A673 (cell line): ENCODE results near the gene ATP2B2. TPM values are rescaled to one million over a fixed set of nuclear protein-coding genes. Genes with fewer than 3 reads are reported as not detected.
A peak's percentile ranks its signal among the peaks of the same experiment; 100 is the strongest.

Experiments
- BruUV-seq: library from RNA; stranded (reverse); fragments of 400-500 nt; replicated peaks from 2 replicates; lab custom pipeline; 2021; lab: Mats Ljungman, UMichigan
- CTCF ChIA-PET: fragments of 300-600 bp; sonication (Branson Sonifier 250); formaldehyde crosslinking; loops from one replicate; lab custom pipeline; 2022; ENCODE audit warnings: antibody characterized with exemption; lab: Charles Lee
- POLR2A ChIA-PET: fragments of 300-600 bp; sonication (Branson Sonifier 250); formaldehyde crosslinking; loops from one replicate; lab custom pipeline; 2022; ENCODE audit warnings: antibody characterized with exemption; ENCODE audit not compliant: low non-redundant PET; lab: Charles Lee
- DNase-seq: peaks from one replicate; pipeline ENCODE4 v3.0.0-alpha.2; 2015; ENCODE audit warnings: low spot score
- H3K27ac ChIP-seq: fragments of 200-600 bp; sonication (generic); 2 replicates; pipeline ENCODE4 v1.5.1; 2016; ENCODE audit warnings: mixed run types, low read depth, mild to moderate bottlenecking, mixed read lengths, antibody characterized with exemption, low read length; ENCODE audit not compliant: poor library complexity, severe bottlenecking
- H3K27me3 ChIP-seq: fragments of 200-600 bp; sonication (generic); replicated peaks from 2 replicates; pipeline ENCODE4 v1.6.1; 2017; ENCODE audit warnings: mixed run types, low read depth, mild to moderate bottlenecking, mixed read lengths, antibody characterized with exemption, low read length; ENCODE audit not compliant: insufficient read depth, poor library complexity
- H3K36me3 ChIP-seq: fragments of 200-600 bp; sonication (generic); 2 replicates; pipeline ENCODE4 v1.6.1; 2016; ENCODE audit warnings: mixed run types, mild to moderate bottlenecking, mixed read lengths, antibody characterized with exemption, low read length; ENCODE audit not compliant: insufficient read depth, poor library complexity, severe bottlenecking
- H3K4me1 ChIP-seq: fragments of 200-600 bp; sonication (generic); 2 replicates; pipeline ENCODE4 v1.6.1; 2017; ENCODE audit warnings: mixed run types, mild to moderate bottlenecking, mixed read lengths, antibody characterized with exemption, low read length; ENCODE audit not compliant: insufficient read depth, poor library complexity, severe bottlenecking
- H3K4me3 ChIP-seq: fragments of 200-600 bp; sonication (generic); 2 replicates; pipeline ENCODE4 v1.5.1; 2016; ENCODE audit warnings: low read depth, mixed run types, mild to moderate bottlenecking, mixed read lengths, low read length; ENCODE audit not compliant: poor library complexity, severe bottlenecking
- H3K9me3 ChIP-seq: fragments of 200-600 bp; sonication (generic); 2 replicates; pipeline ENCODE4 v1.6.1; 2016; ENCODE audit warnings: mixed run types, low read depth, mild to moderate bottlenecking, mixed read lengths, antibody characterized with exemption, low read length; ENCODE audit not compliant: poor library complexity, severe bottlenecking
- CTCF ChIP-seq: fragments of 300-800, 200-600 bp; sonication (generic); conservative IDR thresholded peaks from 2 replicates; pipeline ENCODE4 v1.5.1; 2017; ENCODE audit warnings: low read depth, mild to moderate bottlenecking, antibody characterized with exemption, low read length, moderate library complexity, mixed read lengths
- EZH2 ChIP-seq: fragments of 200-600 bp; sonication (generic); IDR thresholded peaks from 2 replicates; pipeline ENCODE4 v1.6.1; 2017; ENCODE audit warnings: borderline replicate concordance, low read depth, mild to moderate bottlenecking, mixed read lengths, antibody characterized with exemption, low read length; ENCODE audit not compliant: poor library complexity, severe bottlenecking
- intact Hi-C: fragments of 100-400 bp; cut with micrococcal nuclease; formaldehyde crosslinking; loops from one replicate; pipeline ENCODE4 v1.10.0; 2022; ENCODE audit not compliant: unreplicated experiment
- total RNA-seq: library from RNA; stranded (reverse); gene quantifications from 2 replicates; pipeline ENCODE4 v1.2.3, GENCODE V29; 2021

Gene ATP2B2
- total RNA-seq, 1 experiment from 2014 or later, result 0.17 TPM

GRCh38 chr3:10320320-10320677, 185.1 kb downstream of the ATP2B2 start:
- H3K4me1 ChIP-seq, result no peaks in the 10 kb centered on the region
- peak overlapping the region; percentile 90 for H3K27ac ChIP-seq
- POLR2A ChIA-PET, result no interaction called here
- intact Hi-C loops, result no loop called here
- H3K9me3 ChIP-seq, result no peaks in the 10 kb centered on the region
- H3K4me3 ChIP-seq, result peak overlapping the region; percentile 85
- CTCF ChIA-PET, result interaction anchor here (0.7 kb wide), 1 partner anchor 438 kb away, joined by 3 read pairs; no protein-coding TSS in a partner anchor
- BruUV-seq, result no TSS peak
- peaks cover 6% of the 10 kb centered on the region for H3K27me3 ChIP-seq
- peaks cover 32% of the 10 kb centered on the region for H3K36me3 ChIP-seq
- TF ChIP-seq CTCF, result no peak
- TF ChIP-seq EZH2, result no peak
- DNase-seq, result no peak

- H3K9me3 ChIP-seq, result no peaks in the 10 kb centered on the region
- H3K27me3 ChIP-seq, result peaks cover 1% of the 10 kb centered on the region
- H3K4me1 ChIP-seq, result no peaks in the 10 kb centered on the region
- POLR2A ChIA-PET, result no interaction called here
- no TSS peak for BruUV-seq
- peak overlapping the region; percentile 90 for H3K27ac ChIP-seq
- H3K4me3 ChIP-seq, result peak overlapping the region; percentile 85
- peaks cover 35% of the 10 kb centered on the region for H3K36me3 ChIP-seq
- CTCF ChIA-PET, result interaction anchor here (0.7 kb wide), 1 partner anchor 438 kb away, joined by 3 read pairs; no protein-coding TSS in a partner anchor
- intact Hi-C loops, result no loop called here
- no peak for DNase-seq
- TF ChIP-seq CTCF, result no peak
- TF ChIP-seq EZH2, result no peak
Observed at GRCh38 chr3:10319804-10320203, 185.6 kb downstream of the ATP2B2 start.

- H3K4me3 ChIP-seq, result peak overlapping the region; percentile 85
- H3K4me1 ChIP-seq, result no peaks in the 10 kb centered on the region
- DNase-seq, result no peak
- H3K36me3 ChIP-seq, result peaks cover 41% of the 10 kb centered on the region
- H3K27me3 ChIP-seq, result no peaks in the 10 kb centered on the region
- no peaks in the 10 kb centered on the region for H3K9me3 ChIP-seq
- CTCF ChIA-PET, result no interaction called here
- no TSS peak for BruUV-seq
- TF ChIP-seq EZH2 (no peak), CTCF (no peak)
- H3K27ac ChIP-seq, result no peak overlapping the region
- intact Hi-C loops, result no loop called here
- POLR2A ChIA-PET, result no interaction called here
Observed at GRCh38 chr3:10319251-10319650, 186.1 kb downstream of the ATP2B2 start.
